Ramos (cell line): ENCODE measurements around the gene ERN1.

ENCODE experiments used
- in situ Hi-C: fragments of 300-500 bp; cut with MboI; formaldehyde crosslinking; loops from one replicate; pipeline ENCODE4 v1.14.3; 2022; ENCODE audit warnings: low sequenced_read_pairs; ENCODE audit not compliant: unreplicated experiment

ERN1 gene

GRCh38 chr17:64092952-64093451 is 36.9 kb downstream of the ERN1 start:
- in situ Hi-C loops = no loop called here

GRCh38 chr17:64092113-64092512 is 37.8 kb downstream of the ERN1 start:
- in situ Hi-C loops = no loop called here

GRCh38 chr17:64091571-64091970 is 38.4 kb downstream of the ERN1 start:
- in situ Hi-C loops = no loop called here

GRCh38 chr17:64091116-64091515 is 38.8 kb downstream of the ERN1 start:
- in situ Hi-C loops = no loop called here

- in situ Hi-C loops = no loop called here
Observed at GRCh38 chr17:64090144-64090543, 39.8 kb downstream of the ERN1 start.

- in situ Hi-C loops = no loop called here
Observed at GRCh38 chr17:64087252-64088005, 42.5 kb downstream of the ERN1 start.

GRCh38 chr17:64085650-64086005 is 44.3 kb downstream of the ERN1 start:
- in situ Hi-C loops = no loop called here

GRCh38 chr17:64084940-64085649 is 44.8 kb downstream of the ERN1 start:
- in situ Hi-C loops = no loop called here

- in situ Hi-C loops = no loop called here
Observed at GRCh38 chr17:64084086-64084939, 45.6 kb downstream of the ERN1 start.

- in situ Hi-C loops = no loop called here
Observed at GRCh38 chr17:64083563-64084085, 46.3 kb downstream of the ERN1 start.

- in situ Hi-C loops = no loop called here
Observed at GRCh38 chr17:64083093-64083492, 46.9 kb downstream of the ERN1 start.

GRCh38 chr17:64081802-64082799 is 47.8 kb downstream of the ERN1 start:
- in situ Hi-C loops = no loop called here

- in situ Hi-C loops = no loop called here
Observed at GRCh38 chr17:64080174-64080618, 49.7 kb downstream of the ERN1 start.

GRCh38 chr17:64077379-64077778 is 52.6 kb downstream of the ERN1 start:
- in situ Hi-C loops = no loop called here

GRCh38 chr17:64075913-64076312 is 54.0 kb downstream of the ERN1 start:
- in situ Hi-C loops = no loop called here

- in situ Hi-C loops = no loop called here
Observed at GRCh38 chr17:64074704-64075426, 55.1 kb downstream of the ERN1 start.

- in situ Hi-C loops = no loop called here
Observed at GRCh38 chr17:64073771-64074703, 55.9 kb downstream of the ERN1 start.

GRCh38 chr17:64071111-64071510 is 58.8 kb downstream of the ERN1 start:
- in situ Hi-C loops = no loop called here
